Caco-2 (cell line): ENCODE measurements around the gene BRK1. TPM values are rescaled to one million over a fixed set of nuclear protein-coding genes. Genes with fewer than 3 reads are reported as not detected.
"Not testable (repeated sequence)": the region's sequence is repeated elsewhere in the genome, so short reads cannot be mapped to it uniquely, and the experiment has no call there.

Experiments used
- BruUV-seq: library from RNA; stranded (reverse); fragments of 400-500 nt; replicated peaks from 2 replicates; lab custom pipeline; 2021; lab: Mats Ljungman, UMichigan
- CTCF ChIA-PET: fragments of 300-600 bp; sonication (Branson Sonifier 250); formaldehyde crosslinking; loops from one replicate; lab custom pipeline; 2022; ENCODE audit warnings: antibody characterized with exemption; lab: Charles Lee
- POLR2A ChIA-PET: fragments of 300-600 bp; sonication (Branson Sonifier 250); formaldehyde crosslinking; loops from one replicate; lab custom pipeline; 2022; ENCODE audit warnings: antibody characterized with exemption; lab: Charles Lee
- DNase-seq, 2 experiments: peaks; one replicate each; pipeline versions ENCODE4 v3.0.0 to v3.0.0-alpha.2; 2020 to 2022
- H3K27me3 ChIP-seq: replicated peaks from 2 replicates; pipeline ENCODE4 v1.6.0; 2011; ENCODE audit warnings: low read length; ENCODE audit not compliant: control insufficient read depth, insufficient read depth
- H3K36me3 ChIP-seq: 2 replicates; pipeline ENCODE4 v1.5.1; 2011; ENCODE audit warnings: low read length; ENCODE audit not compliant: control insufficient read depth, insufficient read depth
- H3K4me1 ChIP-seq: fragments of 250-450 bp; sonication (Bioruptor Pico); 2 replicates; pipeline ENCODE4 v1.5.1; 2020; ENCODE audit warnings: mild to moderate bottlenecking
- H3K4me3 ChIP-seq: 2 replicates; pipeline ENCODE4 v1.5.1; 2011; ENCODE audit warnings: low read depth, mild to moderate bottlenecking, control low read depth, low read length
- H3K9me3 ChIP-seq: fragments of 250-450 bp; sonication (Bioruptor Pico); 2 replicates; pipeline ENCODE4 v1.5.1; 2020; ENCODE audit warnings: mild to moderate bottlenecking, moderate library complexity
- H3K27ac Mint-ChIP-seq: one replicate; pipeline ENCODE4 v1.8.0; 2022; ENCODE audit warnings: mixed read lengths; ENCODE audit not compliant: unreplicated experiment
- H3K27me3 Mint-ChIP-seq: one replicate; pipeline ENCODE4 v1.8.0; 2022; ENCODE audit warnings: mixed read lengths; ENCODE audit not compliant: insufficient read depth, unreplicated experiment
- H3K36me3 Mint-ChIP-seq: one replicate; pipeline ENCODE4 v1.8.0; 2022; ENCODE audit warnings: mild to moderate bottlenecking, mixed read lengths; ENCODE audit not compliant: insufficient read depth, unreplicated experiment
- H3K4me1 Mint-ChIP-seq: one replicate; pipeline ENCODE4 v1.8.0; 2022; ENCODE audit warnings: low read depth, mixed read lengths; ENCODE audit not compliant: unreplicated experiment
- H3K4me3 Mint-ChIP-seq: one replicate; pipeline ENCODE4 v1.8.0; 2022; ENCODE audit warnings: mild to moderate bottlenecking, moderate library complexity, mixed read lengths; ENCODE audit not compliant: unreplicated experiment
- H3K9me3 Mint-ChIP-seq: one replicate; pipeline ENCODE4 v1.8.0; 2022; ENCODE audit warnings: mixed read lengths; ENCODE audit not compliant: unreplicated experiment
- intact Hi-C: fragments of 100-400 bp; cut with micrococcal nuclease; formaldehyde crosslinking; loops from one replicate; pipeline ENCODE4 v1.10.0; 2022; ENCODE audit not compliant: unreplicated experiment
- total RNA-seq: library from RNA; stranded (reverse); gene quantifications from 2 replicates; pipeline ENCODE4 v1.2.3, GENCODE V29; 2022

BRK1 gene
- total RNA-seq, 1 experiment from 2014 or later, result 115 TPM

DNA sequence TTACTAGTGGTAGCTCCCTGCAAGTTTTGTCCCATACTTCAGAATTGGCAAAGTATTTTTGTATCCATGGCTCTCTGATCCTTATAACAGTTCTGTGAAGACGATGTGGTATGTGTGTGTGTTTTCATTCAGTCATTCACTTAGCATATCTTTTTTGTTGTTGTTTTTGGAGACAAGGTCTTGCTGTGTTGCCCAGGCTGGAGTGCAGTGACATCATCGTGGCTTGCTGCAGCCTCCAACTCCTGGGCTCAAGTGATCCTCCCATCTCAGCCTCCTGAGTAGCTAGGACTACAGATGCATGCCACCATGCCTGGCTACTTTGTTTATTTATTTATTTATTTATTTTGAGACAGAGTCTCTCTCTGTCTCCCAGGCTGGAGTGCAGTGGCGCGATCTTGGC is 60.7 kb downstream of the BRK1 start:
- H3K27me3 ChIP-seq, H3K27ac Mint-ChIP-seq, H3K4me3 ChIP-seq, H3K27me3 Mint-ChIP-seq, DNase-seq, BruUV-seq, H3K4me3 Mint-ChIP-seq, H3K9me3 Mint-ChIP-seq, H3K4me1 Mint-ChIP-seq, intact Hi-C loops, CTCF ChIA-PET, H3K4me1 ChIP-seq, H3K36me3 Mint-ChIP-seq, H3K36me3 ChIP-seq, H3K9me3 ChIP-seq: not testable (repeated sequence)
- POLR2A ChIA-PET, result interaction anchor here (0.5 kb wide), 1 partner anchor 20 kb away, joined by 3 read pairs; no protein-coding TSS in a partner anchor

Other genes with a start within 250 kb of the BRK1 start
- 1.9 and 3.8 TPM in 2 replicates for gene CIDEC, start 235.4 kb upstream of the BRK1 start, total RNA-seq
- gene JAGN1, start 225.1 kb upstream of the BRK1 start, total RNA-seq, result 34.2 and 35.9 TPM in 2 replicates
- 77.3 and 82.9 TPM in 2 replicates for gene IL17RE, start 212.8 kb upstream of the BRK1 start, total RNA-seq
- 8.5 and 11.3 TPM in 2 replicates for gene IL17RC, start 198.6 kb upstream of the BRK1 start, total RNA-seq
- gene CRELD1, start 181.8 kb upstream of the BRK1 start, total RNA-seq, result 17.1 and 18.3 TPM in 2 replicates
- gene PRRT3, start 163.3 kb upstream of the BRK1 start, total RNA-seq, result 1.1 and 1.3 TPM in 2 replicates
- gene EMC3, start 128.8 kb upstream of the BRK1 start, total RNA-seq, result 52.4 and 56.7 TPM in 2 replicates
- gene FANCD2, start 89.2 kb upstream of the BRK1 start, total RNA-seq, result 35.6 and 36.5 TPM in 2 replicates
- gene FANCD2OS, start 7.4 kb upstream of the BRK1 start, total RNA-seq, result not detected in 2 replicates
- gene VHL, start 26.1 kb downstream of the BRK1 start, total RNA-seq, result 80.7 and 84.1 TPM in 2 replicates
- 3.8 and 4.2 TPM in 2 replicates for gene IRAK2, start 49.2 kb downstream of the BRK1 start, total RNA-seq
- gene TATDN2, start 132.8 kb downstream of the BRK1 start, total RNA-seq, result 29.3 and 32.1 TPM in 2 replicates
- gene GHRL, start 177.3 kb downstream of the BRK1 start, total RNA-seq, result not detected in 2 replicates
- 135 and 141 TPM in 2 replicates for gene SEC13, start 205.4 kb downstream of the BRK1 start, total RNA-seq